ENCODE data around the gene ABT1.

DNA sequence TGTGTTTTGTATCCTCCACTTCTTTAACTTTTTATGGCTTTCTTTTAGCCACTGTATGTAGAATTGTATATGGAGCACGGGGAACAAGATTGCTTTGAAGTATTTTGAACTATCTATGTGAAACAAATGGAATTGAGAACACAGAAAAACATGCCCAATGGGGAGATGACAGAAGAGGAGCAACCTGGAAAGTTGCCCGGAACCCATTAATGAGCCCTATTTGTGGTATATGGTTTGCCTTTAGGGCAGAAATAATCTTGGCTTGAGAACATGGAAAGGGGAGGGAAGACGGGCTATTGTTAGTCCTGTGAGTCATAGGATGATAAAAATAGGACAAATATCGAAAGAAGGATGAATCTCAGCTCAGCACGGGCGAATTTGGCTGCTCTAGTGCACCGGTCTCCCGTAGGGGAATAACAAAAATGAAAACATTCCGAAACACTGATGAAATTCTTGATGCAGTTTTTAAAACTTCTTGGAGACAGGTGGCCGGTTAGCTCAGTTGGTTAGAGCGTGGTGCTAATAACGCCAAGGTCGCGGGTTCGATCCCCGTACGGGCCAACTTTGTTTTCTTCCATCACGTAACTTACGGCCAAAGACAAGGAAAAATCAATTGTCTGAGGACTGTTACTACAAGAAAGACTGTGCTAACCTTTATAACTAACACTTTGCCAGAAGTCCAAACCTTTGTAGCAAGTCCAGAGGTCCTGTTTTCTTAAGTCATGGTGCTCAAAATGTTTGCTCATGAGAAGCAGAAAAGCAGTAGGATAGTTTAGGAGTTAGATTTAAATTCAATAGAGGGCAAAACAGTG lies 42.9 kb upstream of the ABT1 start:
- no peak for TF ChIP-seq CTCF (conservative IDR thresholded peaks at IDR 0.05)
- no peak for TF ChIP-seq EZH2 (IDR thresholded peaks at IDR 0.05; ENCODE audit: low read depth)
